NCI-H2227 (cell line): ENCODE measurements around the gene RAB11FIP3.
"Not testable (repeated sequence)": the region's sequence is repeated elsewhere in the genome, so short reads cannot be mapped to it uniquely, and the experiment has no call there.

Source experiments
- DNase-seq: peaks from one replicate; lab custom pipeline; 2025; ENCODE audit not compliant: unreplicated experiment; lab: John Stamatoyannopoulos, UW

RAB11FIP3 gene

GRCh38 chr16:415170-415498, 10.3 kb upstream of the RAB11FIP3 start:
- not testable (repeated sequence) for DNase-seq

GRCh38 chr16:422179-422578, 3.3 kb upstream of the RAB11FIP3 start:
- DNase-seq, result not testable (repeated sequence)

GRCh38 chr16:424033-424622, 1.3 kb upstream of the RAB11FIP3 start:
- peak; percentile 58 for DNase-seq

- peak; percentile 55 for DNase-seq
Measured at GRCh38 chr16:424623-425081, 797 bp upstream of the RAB11FIP3 start.

GRCh38 chr16:425740-426114, 278 bp downstream of the RAB11FIP3 start:
- no peak for DNase-seq

- no peak for DNase-seq
Measured at GRCh38 chr16:426115-426905, 861 bp downstream of the RAB11FIP3 start.

GRCh38 chr16:426906-427249, 1.4 kb downstream of the RAB11FIP3 start:
- DNase-seq, result no peak

GRCh38 chr16:427250-427649, 1.8 kb downstream of the RAB11FIP3 start:
- no peak for DNase-seq

GRCh38 chr16:430904-431303, 5.5 kb downstream of the RAB11FIP3 start:
- DNase-seq, result no peak

- no peak for DNase-seq
Measured at GRCh38 chr16:440627-441026, 15.2 kb downstream of the RAB11FIP3 start.

GRCh38 chr16:441447-441846, 16.0 kb downstream of the RAB11FIP3 start:
- DNase-seq, result no peak

- DNase-seq, result no peak
Measured at GRCh38 chr16:442976-443375, 17.5 kb downstream of the RAB11FIP3 start.

- DNase-seq, result no peak
Measured at GRCh38 chr16:444027-444426, 18.6 kb downstream of the RAB11FIP3 start.

- no peak for DNase-seq
Measured at GRCh38 chr16:445566-445965, 20.1 kb downstream of the RAB11FIP3 start.

- no peak for DNase-seq
Measured at GRCh38 chr16:450385-450784, 24.9 kb downstream of the RAB11FIP3 start.

GRCh38 chr16:450785-451512, 25.5 kb downstream of the RAB11FIP3 start:
- DNase-seq, result no peak

GRCh38 chr16:454397-454940, 29.0 kb downstream of the RAB11FIP3 start:
- DNase-seq, result no peak

- no peak for DNase-seq
Measured at GRCh38 chr16:455453-455852, 30.0 kb downstream of the RAB11FIP3 start.

- no peak for DNase-seq
Measured at GRCh38 chr16:456891-457483, 31.5 kb downstream of the RAB11FIP3 start.

GRCh38 chr16:457732-458400, 32.4 kb downstream of the RAB11FIP3 start:
- DNase-seq, result no peak

GRCh38 chr16:459761-460160, 34.3 kb downstream of the RAB11FIP3 start:
- no peak for DNase-seq
